Measurements from ENCODE around the gene RBM12.

DNA sequence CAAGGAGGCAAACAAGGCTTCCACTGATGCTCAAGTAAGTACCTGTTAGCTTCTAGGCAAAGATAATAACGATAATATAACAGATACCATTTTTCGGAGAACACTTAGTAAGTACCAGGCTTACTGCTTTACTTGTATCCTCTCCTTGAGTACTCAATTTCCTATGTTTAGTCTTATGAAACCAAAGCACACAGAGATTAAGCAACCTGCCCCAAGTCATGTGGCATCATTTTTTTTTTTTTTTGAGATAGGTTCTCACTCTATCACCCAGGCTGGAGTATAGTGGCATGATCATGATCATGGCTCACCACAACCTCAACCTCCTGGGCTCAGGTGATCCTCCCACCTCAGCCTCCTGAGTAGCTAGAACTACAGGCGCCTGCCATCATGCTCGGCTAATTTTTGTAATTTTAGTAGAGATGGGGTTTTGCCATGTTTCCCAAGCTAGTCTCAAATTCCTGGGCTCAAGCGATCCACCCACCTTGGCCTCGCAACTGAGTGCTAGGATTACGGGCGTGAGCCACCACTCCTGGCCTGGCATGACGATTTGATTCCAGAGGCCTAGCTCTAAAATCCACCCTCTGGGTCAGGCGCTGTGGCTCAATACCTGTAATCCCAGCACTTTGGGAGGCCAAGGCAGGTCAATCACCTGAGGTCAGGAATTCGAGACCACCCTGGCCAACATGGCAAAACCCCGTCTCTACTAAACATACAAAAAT lies 35.1 kb downstream of the RBM12 start:
- TF ChIP-seq POLR2A (IDR thresholded peaks at IDR 0.05; ENCODE audit: low read depth, low read length), result no peak
- no peak for TF ChIP-seq POU2F2 (IDR thresholded peaks at IDR 0.05; ENCODE audit: low read depth, low read length)
- no peak for TF ChIP-seq POLR2AphosphoS5 (IDR thresholded peaks at IDR 0.05; ENCODE audit: low read depth, low read length)
- no peak for TF ChIP-seq TAF1 (IDR thresholded peaks at IDR 0.05; ENCODE audit: low read depth, low read length)
- no peak for TF ChIP-seq SPI1 (IDR thresholded peaks at IDR 0.05; ENCODE audit: low read depth, low read length)
- TF ChIP-seq PAX5 (IDR thresholded peaks at IDR 0.05; ENCODE audit: insufficient read depth, low read length, severe bottlenecking), result no peak

All from GM12891 (cell line).